ENCODE measurements around the gene HP.

The HP gene

GRCh38 chr16:72083778-72084404 is 29.6 kb downstream of the HP start:
- Histone ChIP-seq H3K27ac (ENCODE audit: low read depth, low read length) (no peak overlapping the region), H3K23ac (ENCODE audit: low read length) (no peak overlapping the region), H4K8ac (ENCODE audit: low read depth, low read length) (no peak overlapping the region), H3K18ac (ENCODE audit: low read length) (no peak overlapping the region), H3K4me1 (ENCODE audit: control insufficient read depth, low read depth, low read length) (no peaks in the 10 kb centered on the region), H3K36me3 (ENCODE audit: control insufficient read depth, insufficient read depth, low read length) (peaks cover 2% of the 10 kb centered on the region), H2BK15ac (replicated peaks; ENCODE audit: low read depth) (no peak overlapping the region), H3K79me2 (ENCODE audit: control insufficient read depth, insufficient read depth, low read length) (no peaks in the 10 kb centered on the region), H3K56ac (ENCODE audit: low read length) (no peak overlapping the region), H2AK5ac (ENCODE audit: low read length) (no peak overlapping the region), H3K9ac (ENCODE audit: low read length) (no peak overlapping the region), H3K4ac (ENCODE audit: low read depth, low read length) (no peak overlapping the region), H3K79me1 (ENCODE audit: low read length) (no peaks in the 10 kb centered on the region), H2BK5ac (ENCODE audit: low read length) (no peak overlapping the region), H3K4me2 (ENCODE audit: low read length) (no peak overlapping the region), H2BK120ac (ENCODE audit: low read depth, low read length) (no peak overlapping the region), H3K4me3 (ENCODE audit: low read length) (no peak overlapping the region), H3K27me3 (ENCODE audit: insufficient read depth, low read length, poor library complexity) (no peaks in the 10 kb centered on the region), H4K5ac (ENCODE audit: low read length) (no peak overlapping the region)
- WGBS (ENCODE audit: extremely low coverage, insufficient coverage, low lambda C conversion rate), result no CpG with 5 or more reads among the region's 3 CpGs
- DNase-seq, result no peak

DNA sequence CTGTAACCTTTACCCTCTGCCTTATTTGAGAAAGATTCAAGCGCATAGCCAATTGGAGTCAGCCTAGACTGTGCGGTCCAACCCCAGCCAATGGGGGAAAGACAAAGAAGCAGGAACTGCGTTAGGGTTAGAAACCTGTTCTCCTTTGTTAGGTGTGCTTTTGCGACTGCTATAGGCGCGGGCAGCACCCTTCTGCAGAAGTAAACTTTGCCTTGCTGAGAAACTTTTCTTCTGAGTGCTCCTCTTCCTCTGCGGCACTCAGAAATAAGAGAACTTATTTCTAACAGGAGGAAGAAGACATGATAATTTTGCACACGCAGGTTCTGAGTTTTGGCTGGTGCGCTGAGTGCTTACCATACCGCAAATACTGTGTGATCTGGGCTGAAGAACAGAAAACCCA is 30.1 kb downstream of the HP start:
- Histone ChIP-seq H3K4me2 (ENCODE audit: low read length) (no peak overlapping the region), H3K56ac (ENCODE audit: low read length) (no peak overlapping the region), H2AK5ac (ENCODE audit: low read length) (no peak overlapping the region), H3K27ac (ENCODE audit: low read depth, low read length) (no peak overlapping the region), H3K9ac (ENCODE audit: low read length) (no peak overlapping the region), H3K79me2 (ENCODE audit: control insufficient read depth, insufficient read depth, low read length) (no peaks in the 10 kb centered on the region), H2BK15ac (replicated peaks; ENCODE audit: low read depth) (no peak overlapping the region), H3K23ac (ENCODE audit: low read length) (no peak overlapping the region), H3K18ac (ENCODE audit: low read length) (no peak overlapping the region), H4K8ac (ENCODE audit: low read depth, low read length) (no peak overlapping the region), H4K5ac (ENCODE audit: low read length) (no peak overlapping the region), H3K4me1 (ENCODE audit: control insufficient read depth, low read depth, low read length) (no peaks in the 10 kb centered on the region), H2BK120ac (ENCODE audit: low read depth, low read length) (no peak overlapping the region), H3K4ac (ENCODE audit: low read depth, low read length) (no peak overlapping the region), H3K4me3 (ENCODE audit: low read length) (no peak overlapping the region), H3K79me1 (ENCODE audit: low read length) (no peaks in the 10 kb centered on the region), H2BK5ac (ENCODE audit: low read length) (no peak overlapping the region), H3K36me3 (ENCODE audit: control insufficient read depth, insufficient read depth, low read length) (peaks cover 2% of the 10 kb centered on the region), H3K27me3 (ENCODE audit: insufficient read depth, low read length, poor library complexity) (no peaks in the 10 kb centered on the region)
- WGBS (ENCODE audit: extremely low coverage, insufficient coverage, low lambda C conversion rate), result no CpG with 5 or more reads among the region's 10 CpGs
- DNase-seq, result no peak

DNA sequence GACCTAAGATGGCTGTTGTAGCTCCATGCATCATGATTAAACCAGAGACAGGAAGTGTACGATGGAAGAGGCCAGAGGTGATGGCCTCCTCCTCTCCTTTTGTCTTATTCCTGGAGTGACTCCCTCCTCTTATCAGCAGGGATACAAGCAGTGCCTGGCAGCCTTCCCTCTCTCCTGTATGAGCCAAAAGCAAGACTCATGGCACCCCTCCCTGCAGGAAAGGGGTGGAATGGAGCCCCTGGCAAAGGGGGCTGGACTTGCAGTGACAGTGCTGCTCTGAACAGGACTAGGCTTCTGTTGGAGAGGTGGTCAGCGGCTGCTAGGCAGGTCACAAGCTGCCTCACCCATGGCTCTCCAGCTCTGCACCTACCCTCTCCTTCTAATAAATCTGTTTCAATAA is 30.7 kb downstream of the HP start:
- H2BK5ac ChIP-seq (ENCODE audit: low read length), result no peak overlapping the region
- no peak overlapping the region for H3K4me2 ChIP-seq (ENCODE audit: low read length)
- WGBS (ENCODE audit: extremely low coverage, insufficient coverage, low lambda C conversion rate), result no CpG with 5 or more reads among the region's 2 CpGs
- no peaks in the 10 kb centered on the region for H3K4me1 ChIP-seq (ENCODE audit: control insufficient read depth, low read depth, low read length)
- H3K9ac ChIP-seq (ENCODE audit: low read length), result no peak overlapping the region
- H3K79me2 ChIP-seq (ENCODE audit: control insufficient read depth, insufficient read depth, low read length), result no peaks in the 10 kb centered on the region
- DNase-seq, result no peak
- no peak overlapping the region for H2AK5ac ChIP-seq (ENCODE audit: low read length)
- H4K5ac ChIP-seq (ENCODE audit: low read length), result no peak overlapping the region
- no peak overlapping the region for H3K56ac ChIP-seq (ENCODE audit: low read length)
- H3K36me3 ChIP-seq (ENCODE audit: control insufficient read depth, insufficient read depth, low read length), result peaks cover 5% of the 10 kb centered on the region
- no peak overlapping the region for H3K27ac ChIP-seq (ENCODE audit: low read depth, low read length)
- no peak overlapping the region for H4K8ac ChIP-seq (ENCODE audit: low read depth, low read length)
- H3K79me1 ChIP-seq (ENCODE audit: low read length), result no peaks in the 10 kb centered on the region
- no peak overlapping the region for H2BK120ac ChIP-seq (ENCODE audit: low read depth, low read length)
- H3K27me3 ChIP-seq (ENCODE audit: insufficient read depth, low read length, poor library complexity), result no peaks in the 10 kb centered on the region
- no peak overlapping the region for H3K4ac ChIP-seq (ENCODE audit: low read depth, low read length)
- no peak overlapping the region for H3K18ac ChIP-seq (ENCODE audit: low read length)
- H2BK15ac ChIP-seq (replicated peaks; ENCODE audit: low read depth), result no peak overlapping the region
- H3K23ac ChIP-seq (ENCODE audit: low read length), result no peak overlapping the region
- H3K4me3 ChIP-seq (ENCODE audit: low read length), result no peak overlapping the region

DNA sequence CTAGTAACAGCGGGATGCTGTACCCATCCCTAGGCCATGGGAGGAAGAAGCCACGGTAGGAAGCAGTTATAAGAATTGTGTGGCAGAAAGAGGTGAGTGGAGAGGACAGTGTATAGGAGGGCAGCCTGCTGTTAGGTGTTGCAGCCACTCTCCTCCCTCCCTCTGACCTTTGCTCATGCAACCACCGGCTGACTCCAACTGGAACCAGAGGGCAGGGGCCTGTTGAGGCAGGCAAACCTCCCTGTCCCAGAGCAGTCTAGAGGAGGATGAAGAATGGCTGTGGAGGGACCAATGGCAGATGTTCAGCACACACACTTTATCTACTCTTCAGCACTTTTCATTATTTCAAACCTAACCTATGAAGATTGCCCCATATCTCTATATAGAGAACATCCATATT is 36.9 kb downstream of the HP start:
- Histone ChIP-seq H2BK15ac (replicated peaks; ENCODE audit: low read depth) (no peak overlapping the region), H3K27me3 (ENCODE audit: insufficient read depth, low read length, poor library complexity) (no peaks in the 10 kb centered on the region), H4K8ac (ENCODE audit: low read depth, low read length) (no peak overlapping the region), H3K56ac (ENCODE audit: low read length) (no peak overlapping the region), H3K9ac (ENCODE audit: low read length) (no peak overlapping the region), H3K4me1 (ENCODE audit: control insufficient read depth, low read depth, low read length) (peaks cover 3% of the 10 kb centered on the region), H2AK5ac (ENCODE audit: low read length) (no peak overlapping the region), H4K5ac (ENCODE audit: low read length) (no peak overlapping the region), H3K79me1 (ENCODE audit: low read length) (peaks cover 26% of the 10 kb centered on the region), H3K4me2 (ENCODE audit: low read length) (no peak overlapping the region), H3K4ac (ENCODE audit: low read depth, low read length) (no peak overlapping the region), H3K23ac (ENCODE audit: low read length) (peak overlapping the region; percentile 24), H3K4me3 (ENCODE audit: low read length) (no peak overlapping the region), H2BK5ac (ENCODE audit: low read length) (no peak overlapping the region), H3K27ac (ENCODE audit: low read depth, low read length) (no peak overlapping the region), H3K18ac (ENCODE audit: low read length) (no peak overlapping the region), H2BK120ac (ENCODE audit: low read depth, low read length) (no peak overlapping the region), H3K36me3 (ENCODE audit: control insufficient read depth, insufficient read depth, low read length) (peaks cover 5% of the 10 kb centered on the region), H3K79me2 (ENCODE audit: control insufficient read depth, insufficient read depth, low read length) (peaks cover 26% of the 10 kb centered on the region)
- WGBS (ENCODE audit: extremely low coverage, insufficient coverage, low lambda C conversion rate), result no CpG with 5 or more reads among the region's 3 CpGs
- no peak for DNase-seq

DNA sequence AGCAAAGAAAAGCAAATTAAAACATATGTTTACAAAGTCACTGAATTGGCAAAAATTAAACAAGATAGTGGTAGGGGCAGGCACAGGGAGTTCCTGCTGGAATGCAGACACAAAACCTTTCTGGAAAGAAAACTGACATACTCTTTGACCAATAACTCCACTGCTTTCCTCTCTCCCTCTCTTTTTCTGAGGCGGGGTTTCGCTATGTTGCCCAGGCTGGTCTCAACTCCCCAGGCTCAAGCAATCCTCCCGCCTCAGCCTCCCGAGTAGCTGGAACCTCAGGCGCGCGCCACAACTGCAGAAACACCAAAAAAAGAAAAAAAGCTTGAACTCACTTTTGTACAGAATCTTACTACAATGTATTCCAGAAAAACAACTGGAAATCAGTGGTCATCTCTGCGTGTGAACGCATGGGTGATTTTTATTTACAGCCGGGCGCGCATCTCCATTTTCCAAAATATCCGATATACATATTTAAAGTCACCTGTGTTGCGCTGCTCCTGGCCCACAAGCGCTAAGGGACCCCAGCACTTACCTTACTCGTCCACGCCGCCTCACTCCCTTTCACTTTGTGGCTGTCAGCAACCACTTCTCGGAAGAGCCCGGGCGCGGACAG is 38.6 kb downstream of the HP start:
- Histone ChIP-seq H3K9ac (ENCODE audit: low read length) (peak overlapping the region; percentile 69), H3K23ac (ENCODE audit: low read length) (no peak overlapping the region), H3K4me2 (ENCODE audit: low read length) (peak overlapping the region; percentile 46), H3K4me3 (ENCODE audit: low read length) (peak overlapping the region; percentile 66), H3K18ac (ENCODE audit: low read length) (peak overlapping the region; percentile 61), H3K79me1 (ENCODE audit: low read length) (peaks cover 26% of the 10 kb centered on the region), H2BK120ac (ENCODE audit: low read depth, low read length) (no peak overlapping the region), H2BK15ac (replicated peaks; ENCODE audit: low read depth) (no peak overlapping the region), H3K27ac (ENCODE audit: low read depth, low read length) (no peak overlapping the region), H2AK5ac (ENCODE audit: low read length) (no peak overlapping the region), H3K4ac (ENCODE audit: low read depth, low read length) (no peak overlapping the region), H3K36me3 (ENCODE audit: control insufficient read depth, insufficient read depth, low read length) (peaks cover 7% of the 10 kb centered on the region), H3K56ac (ENCODE audit: low read length) (peak overlapping the region; percentile 85), H4K8ac (ENCODE audit: low read depth, low read length) (no peak overlapping the region), H2BK5ac (ENCODE audit: low read length) (no peak overlapping the region), H3K79me2 (ENCODE audit: control insufficient read depth, insufficient read depth, low read length) (peaks cover 26% of the 10 kb centered on the region), H3K27me3 (ENCODE audit: insufficient read depth, low read length, poor library complexity) (no peaks in the 10 kb centered on the region), H3K4me1 (ENCODE audit: control insufficient read depth, low read depth, low read length) (peaks cover 3% of the 10 kb centered on the region), H4K5ac (ENCODE audit: low read length) (no peak overlapping the region)
- no CpG with 5 or more reads among the region's 22 CpGs for WGBS (ENCODE audit: extremely low coverage, insufficient coverage, low lambda C conversion rate)
- DNase-seq, result peak; percentile 70

Data from mesendoderm (in vitro differentiated cells).